Heart left ventricle (tissue), 13 donors: ENCODE measurements around the gene CSTPP1.

Source experiments
- POLR2A ChIP-seq, 2 donors: fragments of 450-650 bp; IDR thresholded peaks; one replicate each; pipeline ENCODE4 v1.6.1; 2017; ENCODE audit warnings: antibody characterized with exemption in 2 of 2, mild to moderate bottlenecking in 2 of 2, moderate library complexity in 2 of 2
- TF ChIP-seq, protein P1 (sequence below), 12 donors: fragments of 200-600 bp; sonication (generic) in 4 of 12; IDR thresholded peaks; one replicate each; pipeline versions ENCODE4 v1.5.0 to v1.8.0; 2018 to 2022; ENCODE audit warnings: antibody characterized with exemption in 12 of 12, mild to moderate bottlenecking in 5 of 12
- donor health status: ischemic (EF 13 %, LVEDD 7.1; RV severe dilation, severe dysfunction).
- donor health status: DM: no; HTN: yes; CAD: no.
- donor health status: DM: no; HTN: no; CAD: no.
- donor health status: ischemic (EF 25% LVEDD 6.9; RV normal size, moderate dysfunction).
- donor health status: ischemic (EF 25% LVEDD 5.7; RV mildly dilated, moderate dysfunction).
- donor health status: ischemic (EF 35%, LVEDD 5.7; RV mildly dilated, moderate dysfunction).
- donor health status: nonischemic (EF 11% LVEDD 7.7; RV severe dilation, severe dysfunction).
- donor health status: DM: yes; HTN: yes; CAD: no.
- donor health status: PGD.
- donor health status: ischemic (EF 29% LVEDD 5.4; RV normal size, mild dysfunction).
- donor health status: nonischemic (EF 23%, LVEDD 6.1; RV moderate dilation, normal function).

GRCh38 chr11:46892109-46892508 lies 44.5 kb upstream of the CSTPP1 start:
- TF ChIP-seq, protein P1, sequence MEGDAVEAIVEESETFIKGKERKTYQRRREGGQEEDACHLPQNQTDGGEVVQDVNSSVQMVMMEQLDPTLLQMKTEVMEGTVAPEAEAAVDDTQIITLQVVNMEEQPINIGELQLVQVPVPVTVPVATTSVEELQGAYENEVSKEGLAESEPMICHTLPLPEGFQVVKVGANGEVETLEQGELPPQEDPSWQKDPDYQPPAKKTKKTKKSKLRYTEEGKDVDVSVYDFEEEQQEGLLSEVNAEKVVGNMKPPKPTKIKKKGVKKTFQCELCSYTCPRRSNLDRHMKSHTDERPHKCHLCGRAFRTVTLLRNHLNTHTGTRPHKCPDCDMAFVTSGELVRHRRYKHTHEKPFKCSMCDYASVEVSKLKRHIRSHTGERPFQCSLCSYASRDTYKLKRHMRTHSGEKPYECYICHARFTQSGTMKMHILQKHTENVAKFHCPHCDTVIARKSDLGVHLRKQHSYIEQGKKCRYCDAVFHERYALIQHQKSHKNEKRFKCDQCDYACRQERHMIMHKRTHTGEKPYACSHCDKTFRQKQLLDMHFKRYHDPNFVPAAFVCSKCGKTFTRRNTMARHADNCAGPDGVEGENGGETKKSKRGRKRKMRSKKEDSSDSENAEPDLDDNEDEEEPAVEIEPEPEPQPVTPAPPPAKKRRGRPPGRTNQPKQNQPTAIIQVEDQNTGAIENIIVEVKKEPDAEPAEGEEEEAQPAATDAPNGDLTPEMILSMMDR (IDR thresholded peaks at IDR 0.05) = no peak
- TF ChIP-seq POLR2A (IDR thresholded peaks at IDR 0.05) = no peak
